Loucy (cell line): ENCODE results near the gene SPEG.

Experiments
- H2AFZ ChIP-seq: fragments of 200-600 bp; sonication (generic); 2 replicates; pipeline ENCODE4 v1.6.0; 2016; ENCODE audit warnings: antibody characterized with exemption, mild to moderate bottlenecking, low read length, moderate library complexity
- H3F3A ChIP-seq: fragments of 200-600 bp; 2 replicates; pipeline ENCODE4 v1.6.0; 2016; ENCODE audit warnings: antibody characterized with exemption, low read depth, mild to moderate bottlenecking
- H3K27me3 ChIP-seq: fragments of 200-600 bp; sonication (generic); 2 replicates; pipeline ENCODE4 v1.6.1; 2014; ENCODE audit warnings: low read length, mild to moderate bottlenecking; ENCODE audit not compliant: insufficient read depth, poor library complexity, severe bottlenecking
- H3K36me3 ChIP-seq: fragments of 200-600 bp; sonication (generic); 2 replicates; pipeline ENCODE4 v1.6.1; 2016; ENCODE audit warnings: low read length; ENCODE audit not compliant: insufficient read depth
- H3K4me1 ChIP-seq: fragments of 200-600 bp; sonication (generic); 2 replicates; pipeline ENCODE4 v1.5.1; 2014; ENCODE audit warnings: low read length, mild to moderate bottlenecking; ENCODE audit not compliant: insufficient read depth, poor library complexity, severe bottlenecking
- H3K4me2 ChIP-seq: fragments of 200-600 bp; sonication (generic); 2 replicates; pipeline ENCODE4 v1.6.0; 2014; ENCODE audit warnings: antibody characterized with exemption, low read length, low read depth, mild to moderate bottlenecking; ENCODE audit not compliant: poor library complexity, severe bottlenecking
- H3K4me3 ChIP-seq: fragments of 200-600 bp; sonication (generic); 2 replicates; pipeline ENCODE4 v1.5.1; 2014; ENCODE audit warnings: low read length, mild to moderate bottlenecking, mixed read lengths; ENCODE audit not compliant: poor library complexity, severe bottlenecking
- H3K79me2 ChIP-seq: fragments of 200-600 bp; sonication (generic); 2 replicates; pipeline ENCODE4 v1.6.1; 2014; ENCODE audit warnings: low read length; ENCODE audit not compliant: insufficient read depth
- H3K9ac ChIP-seq: fragments of 200-600 bp; sonication (generic); 2 replicates; pipeline ENCODE4 v1.6.0; 2014; ENCODE audit warnings: mild to moderate bottlenecking, low read depth, low read length, moderate library complexity; ENCODE audit not compliant: poor library complexity, severe bottlenecking
- H3K9me2 ChIP-seq: fragments of 200-600 bp; sonication (generic); replicated peaks from 2 replicates; pipeline ENCODE4 v1.6.1; 2016; ENCODE audit warnings: low read depth, low read length, mixed read lengths
- H3K9me3 ChIP-seq: fragments of 200-600 bp; sonication (generic); 2 replicates; pipeline ENCODE4 v1.6.1; 2014; ENCODE audit warnings: mild to moderate bottlenecking, antibody characterized with exemption, low read length, low read depth; ENCODE audit not compliant: insufficient read depth
- H4K20me1 ChIP-seq: fragments of 200-600 bp; sonication (generic); 2 replicates; pipeline ENCODE4 v1.6.0; 2014; ENCODE audit warnings: antibody characterized with exemption, low read length, mild to moderate bottlenecking; ENCODE audit not compliant: insufficient read depth, poor library complexity, severe bottlenecking
- CTCF ChIP-seq: fragments of 200-600 bp; sonication (generic); conservative IDR thresholded peaks from 2 replicates; pipeline ENCODE4 v1.5.1; 2014; ENCODE audit warnings: mild to moderate bottlenecking, antibody characterized with exemption, low read length
- EZH2phosphoT487 ChIP-seq: fragments of 200-600 bp; IDR thresholded peaks from 2 replicates; pipeline ENCODE4 v1.6.1; 2018; ENCODE audit warnings: antibody characterized with exemption, mild to moderate bottlenecking, moderate library complexity, borderline replicate concordance

The SPEG gene

GRCh38 chr2:219525533-219526232, 91.0 kb downstream of the SPEG start:
- Histone ChIP-seq H3K9me2 (no peaks in the 10 kb centered on the region), H3K27me3 (no peaks in the 10 kb centered on the region), H3F3A (no peaks in the 10 kb centered on the region), H3K4me1 (peaks cover 8% of the 10 kb centered on the region), H2AFZ (no peak overlapping the region), H3K4me3 (no peak overlapping the region), H3K4me2 (no peak overlapping the region), H4K20me1 (no peaks in the 10 kb centered on the region), H3K9me3 (no peaks in the 10 kb centered on the region), H3K79me2 (no peaks in the 10 kb centered on the region), H3K36me3 (no peaks in the 10 kb centered on the region), H3K9ac (no peak overlapping the region)
- no peak for TF ChIP-seq EZH2phosphoT487
- no peak for TF ChIP-seq CTCF

GRCh38 chr2:219526320-219527075, 91.9 kb downstream of the SPEG start:
- Histone ChIP-seq H3K4me2 (no peak overlapping the region), H3K9me3 (no peaks in the 10 kb centered on the region), H3K36me3 (no peaks in the 10 kb centered on the region), H3K4me3 (no peak overlapping the region), H3K27me3 (no peaks in the 10 kb centered on the region), H2AFZ (no peak overlapping the region), H3K4me1 (no peaks in the 10 kb centered on the region), H3K79me2 (no peaks in the 10 kb centered on the region), H3K9me2 (no peaks in the 10 kb centered on the region), H3F3A (no peaks in the 10 kb centered on the region), H4K20me1 (no peaks in the 10 kb centered on the region), H3K9ac (no peak overlapping the region)
- TF ChIP-seq CTCF (no peak), EZH2phosphoT487 (no peak)

- no peak for TF ChIP-seq CTCF
- no peak for TF ChIP-seq EZH2phosphoT487
- no peak overlapping the region for H3K4me3 ChIP-seq
- H3K9ac ChIP-seq: no peak overlapping the region
- H2AFZ ChIP-seq: no peak overlapping the region
- no peaks in the 10 kb centered on the region for H3K9me2 ChIP-seq
- H3K4me2 ChIP-seq: no peak overlapping the region
- H3K9me3 ChIP-seq: no peaks in the 10 kb centered on the region
- H3F3A ChIP-seq: no peaks in the 10 kb centered on the region
- H3K4me1 ChIP-seq: no peaks in the 10 kb centered on the region
- H3K27me3 ChIP-seq: no peaks in the 10 kb centered on the region
- H3K79me2 ChIP-seq: no peaks in the 10 kb centered on the region
- no peaks in the 10 kb centered on the region for H4K20me1 ChIP-seq
- no peaks in the 10 kb centered on the region for H3K36me3 ChIP-seq
Observed at GRCh38 chr2:219527076-219527394, 92.4 kb downstream of the SPEG start.
